ENCODE data around the gene TLE3. TPM values are rescaled to one million over a fixed set of nuclear protein-coding genes. Genes with fewer than 3 reads are reported as not detected.

TLE3 gene
- total RNA-seq, 1 experiment from 2014 or later = 63.6 TPM

DNA sequence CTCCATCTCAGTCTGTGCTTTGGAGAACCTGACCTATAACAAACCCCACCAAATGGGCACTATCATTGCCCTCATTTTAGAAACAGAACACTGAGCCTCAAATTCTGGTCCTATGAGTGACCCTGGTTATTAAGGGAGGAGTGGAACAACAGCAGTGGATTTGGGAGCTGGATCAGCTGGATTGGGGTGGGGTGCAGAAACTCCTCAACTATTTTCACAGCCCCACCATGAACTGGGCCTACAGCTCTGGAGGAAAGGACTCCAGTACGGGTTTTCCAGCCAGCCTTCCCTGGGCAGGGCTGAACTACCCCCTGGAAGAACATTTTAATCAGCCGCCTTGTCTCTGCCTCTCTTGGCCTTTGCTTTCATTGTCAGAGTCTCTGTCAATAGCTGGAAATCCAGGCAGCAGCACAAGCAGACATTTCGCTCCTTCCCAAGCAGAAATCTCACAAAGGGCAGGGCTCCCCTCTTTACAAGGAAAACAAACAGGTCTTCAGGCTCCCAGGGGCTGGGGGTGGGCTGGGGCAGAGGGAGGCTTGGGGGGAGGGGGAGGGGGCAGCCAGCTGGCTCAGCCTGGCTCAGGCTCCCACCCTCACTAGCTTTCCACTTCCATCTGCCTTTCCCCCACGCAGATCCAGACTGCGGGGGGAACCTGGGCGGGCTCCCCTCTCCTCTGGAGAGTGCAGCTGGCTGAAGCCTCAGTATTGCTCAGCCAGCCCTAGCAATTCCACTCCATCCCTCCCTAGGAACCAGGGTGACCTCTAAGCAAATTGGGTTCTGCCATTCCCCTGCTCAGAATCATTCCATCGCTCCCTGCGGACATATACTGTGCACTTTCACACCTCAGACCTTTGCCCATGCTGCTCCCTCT lies 13.7 kb upstream of the TLE3 start:
- H4K20me1 ChIP-seq (ENCODE audit: insufficient read depth, low read depth, low read length) = no peaks in the 10 kb centered on the region
- H3K79me2 ChIP-seq (ENCODE audit: low read length) = no peaks in the 10 kb centered on the region
- H3K27ac ChIP-seq (ENCODE audit: low read length) = no peak overlapping the region
- peaks cover 9% of the 10 kb centered on the region for H3K4me1 ChIP-seq (ENCODE audit: low read length)
- H3K4me3 ChIP-seq (ENCODE audit: low read length) = no peak overlapping the region
- H3K9me3 ChIP-seq (ENCODE audit: low read length) = no peaks in the 10 kb centered on the region
- no peaks in the 10 kb centered on the region for H3K27me3 ChIP-seq (ENCODE audit: low read length)
- no peak overlapping the region for H2AFZ ChIP-seq (ENCODE audit: low read length)
- H3K36me3 ChIP-seq (ENCODE audit: insufficient read depth, low read length) = no peaks in the 10 kb centered on the region
- no peaks in the 10 kb centered on the region for H3K9me2 ChIP-seq (replicated peaks; ENCODE audit: insufficient read depth, low read length)
- peak; percentile 50 for DNase-seq
- H3K9ac ChIP-seq (ENCODE audit: low read length) = no peak overlapping the region
- H3K4me2 ChIP-seq (ENCODE audit: low read depth, low read length, poor library complexity, severe bottlenecking) = no peak overlapping the region

DNA sequence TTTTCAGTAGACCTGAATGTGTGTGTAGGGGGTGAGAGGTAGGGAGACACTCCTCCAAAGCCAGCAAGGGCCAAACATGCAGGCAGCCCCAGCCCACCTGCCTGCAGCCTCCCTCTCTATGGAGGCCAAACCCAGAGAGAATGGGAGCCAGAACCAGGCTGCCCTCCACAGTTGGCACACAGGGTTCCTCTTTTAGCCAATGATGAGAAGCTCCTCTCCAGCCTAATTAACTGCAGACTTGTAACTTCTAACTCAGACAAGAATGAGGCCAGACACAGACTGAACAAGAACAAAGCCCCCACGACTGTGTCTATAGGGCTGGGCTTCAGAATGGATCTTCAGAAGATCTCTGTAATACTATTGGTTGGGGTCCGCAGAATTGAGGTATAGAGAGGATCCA lies 12.3 kb upstream of the TLE3 start:
- Histone ChIP-seq H3K27me3 (ENCODE audit: low read length) (no peaks in the 10 kb centered on the region), H2AFZ (ENCODE audit: low read length) (no peak overlapping the region), H3K4me1 (ENCODE audit: low read length) (peaks cover 9% of the 10 kb centered on the region), H3K4me3 (ENCODE audit: low read length) (no peak overlapping the region), H3K9ac (ENCODE audit: low read length) (no peak overlapping the region), H3K79me2 (ENCODE audit: low read length) (no peaks in the 10 kb centered on the region), H3K27ac (ENCODE audit: low read length) (no peak overlapping the region), H4K20me1 (ENCODE audit: insufficient read depth, low read depth, low read length) (no peaks in the 10 kb centered on the region), H3K9me2 (replicated peaks; ENCODE audit: insufficient read depth, low read length) (no peaks in the 10 kb centered on the region), H3K36me3 (ENCODE audit: insufficient read depth, low read length) (no peaks in the 10 kb centered on the region), H3K4me2 (ENCODE audit: low read depth, low read length, poor library complexity, severe bottlenecking) (no peak overlapping the region), H3K9me3 (ENCODE audit: low read length) (no peaks in the 10 kb centered on the region)
- no peak for DNase-seq

DNA sequence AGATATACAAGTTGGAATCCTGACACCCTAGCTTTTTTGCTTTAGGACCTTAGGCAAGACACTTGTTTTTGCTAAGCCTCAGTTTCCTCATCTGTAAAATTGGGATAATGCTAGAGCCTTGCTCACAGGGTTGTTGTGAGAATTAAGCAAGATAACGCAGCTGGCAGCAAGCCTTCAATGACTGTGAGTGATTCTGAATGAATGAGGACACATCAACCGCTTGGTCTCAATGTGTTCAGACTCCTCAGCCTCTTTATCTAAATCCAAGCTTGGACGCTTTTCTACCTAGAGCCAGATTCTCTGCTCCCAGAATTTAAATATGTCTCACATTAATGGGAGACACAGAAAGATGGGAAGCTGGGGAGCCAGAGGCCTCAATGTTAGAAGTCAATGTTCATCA lies 11.8 kb upstream of the TLE3 start:
- Histone ChIP-seq H3K79me2 (ENCODE audit: low read length) (no peaks in the 10 kb centered on the region), H3K4me2 (ENCODE audit: low read depth, low read length, poor library complexity, severe bottlenecking) (no peak overlapping the region), H3K9ac (ENCODE audit: low read length) (no peak overlapping the region), H4K20me1 (ENCODE audit: insufficient read depth, low read depth, low read length) (no peaks in the 10 kb centered on the region), H2AFZ (ENCODE audit: low read length) (no peak overlapping the region), H3K27me3 (ENCODE audit: low read length) (no peaks in the 10 kb centered on the region), H3K36me3 (ENCODE audit: insufficient read depth, low read length) (no peaks in the 10 kb centered on the region), H3K9me2 (replicated peaks; ENCODE audit: insufficient read depth, low read length) (no peaks in the 10 kb centered on the region), H3K4me3 (ENCODE audit: low read length) (no peak overlapping the region), H3K4me1 (ENCODE audit: low read length) (peaks cover 9% of the 10 kb centered on the region), H3K9me3 (ENCODE audit: low read length) (no peaks in the 10 kb centered on the region), H3K27ac (ENCODE audit: low read length) (no peak overlapping the region)
- no peak for DNase-seq

DNA sequence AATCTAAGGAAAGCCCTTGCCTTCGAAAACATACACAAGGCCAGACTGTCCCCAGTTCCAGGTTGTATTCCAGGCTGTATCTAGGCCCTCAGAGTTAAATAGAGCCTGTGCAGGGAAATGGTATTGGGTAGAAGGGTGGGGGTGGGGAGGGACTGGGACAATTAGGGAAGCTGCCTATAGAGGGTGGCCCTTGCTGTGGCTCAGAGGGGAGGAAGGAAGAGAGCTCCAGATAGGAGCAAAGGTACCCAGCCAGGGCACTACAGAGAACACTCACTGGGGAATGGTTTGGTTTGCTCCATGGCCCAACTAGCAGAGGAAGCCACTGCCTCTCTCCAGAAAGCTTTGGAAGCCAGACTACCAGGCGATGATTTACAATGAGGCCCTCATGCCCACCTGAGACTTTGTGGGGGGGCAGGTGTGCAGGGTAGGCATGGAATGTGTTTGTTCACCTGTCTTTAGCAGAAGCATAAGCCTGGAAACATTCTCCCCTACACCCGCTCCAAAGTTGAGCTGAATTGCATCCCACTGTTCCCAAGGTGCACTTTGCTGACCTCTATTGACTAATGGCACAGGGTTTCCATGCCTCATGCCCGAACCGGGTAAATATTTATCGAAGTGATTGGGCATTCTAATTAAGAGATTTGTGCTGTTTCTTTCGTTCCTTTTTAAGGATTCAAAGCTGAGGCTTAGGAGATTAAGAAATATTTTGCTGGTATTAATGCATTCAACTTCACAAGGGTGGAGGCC lies 6.3 kb upstream of the TLE3 start:
- no peaks in the 10 kb centered on the region for H3K27me3 ChIP-seq (ENCODE audit: low read length)
- H3K27ac ChIP-seq (ENCODE audit: low read length) = no peak overlapping the region
- DNase-seq = no peak
- H3K9me2 ChIP-seq (replicated peaks; ENCODE audit: insufficient read depth, low read length) = no peaks in the 10 kb centered on the region
- H3K4me3 ChIP-seq (ENCODE audit: low read length) = no peak overlapping the region
- peaks cover 8% of the 10 kb centered on the region; the same call in 1 of the 2 replicates for H4K20me1 ChIP-seq (ENCODE audit: insufficient read depth, low read depth, low read length)
- no peak overlapping the region for H2AFZ ChIP-seq (ENCODE audit: low read length)
- H3K36me3 ChIP-seq (ENCODE audit: insufficient read depth, low read length) = no peaks in the 10 kb centered on the region
- no peaks in the 10 kb centered on the region for H3K9me3 ChIP-seq (ENCODE audit: low read length)
- H3K9ac ChIP-seq (ENCODE audit: low read length) = no peak overlapping the region
- peak overlapping the region; percentile 41 for H3K4me2 ChIP-seq (ENCODE audit: low read depth, low read length, poor library complexity, severe bottlenecking)
- no peaks in the 10 kb centered on the region for H3K79me2 ChIP-seq (ENCODE audit: low read length)
- peaks cover 54% of the 10 kb centered on the region for H3K4me1 ChIP-seq (ENCODE audit: low read length)

DNA sequence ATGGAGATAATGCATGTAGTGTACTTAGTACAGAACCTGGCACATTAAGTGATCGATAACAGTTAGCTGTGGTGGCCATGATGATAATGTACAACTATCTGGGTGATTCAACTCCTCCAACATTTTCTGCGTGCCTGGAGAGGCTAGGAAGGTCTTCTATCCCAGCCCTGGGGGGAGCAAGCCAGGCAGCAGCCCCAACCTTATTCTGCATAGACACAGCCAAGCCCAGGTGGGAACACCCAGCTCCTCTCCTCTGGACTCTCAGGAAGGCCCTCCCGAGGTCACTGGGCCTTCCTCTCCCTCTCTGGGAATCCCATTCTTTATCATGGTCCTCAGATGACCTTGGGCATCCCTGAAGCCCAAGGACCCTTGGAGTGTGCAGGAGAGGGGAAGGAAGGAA lies 5.1 kb upstream of the TLE3 start:
- H3K9me2 ChIP-seq (replicated peaks; ENCODE audit: insufficient read depth, low read length) = no peaks in the 10 kb centered on the region
- peaks cover 57% of the 10 kb centered on the region for H3K4me1 ChIP-seq (ENCODE audit: low read length)
- DNase-seq = no peak
- H3K27me3 ChIP-seq (ENCODE audit: low read length) = no peaks in the 10 kb centered on the region
- H3K4me3 ChIP-seq (ENCODE audit: low read length) = no peak overlapping the region
- no peak overlapping the region for H2AFZ ChIP-seq (ENCODE audit: low read length)
- H4K20me1 ChIP-seq (ENCODE audit: insufficient read depth, low read depth, low read length) = peaks cover 8% of the 10 kb centered on the region; the same call in 1 of the 2 replicates
- H3K36me3 ChIP-seq (ENCODE audit: insufficient read depth, low read length) = no peaks in the 10 kb centered on the region
- H3K4me2 ChIP-seq (ENCODE audit: low read depth, low read length, poor library complexity, severe bottlenecking) = peak overlapping the region; percentile 41
- H3K9ac ChIP-seq (ENCODE audit: low read length) = 0 out of 2 replicates have a peak overlapping the region, but pooled peaks have one; percentile 7
- H3K27ac ChIP-seq (ENCODE audit: low read length) = no peak overlapping the region
- H3K9me3 ChIP-seq (ENCODE audit: low read length) = no peaks in the 10 kb centered on the region
- no peaks in the 10 kb centered on the region for H3K79me2 ChIP-seq (ENCODE audit: low read length)

DNA sequence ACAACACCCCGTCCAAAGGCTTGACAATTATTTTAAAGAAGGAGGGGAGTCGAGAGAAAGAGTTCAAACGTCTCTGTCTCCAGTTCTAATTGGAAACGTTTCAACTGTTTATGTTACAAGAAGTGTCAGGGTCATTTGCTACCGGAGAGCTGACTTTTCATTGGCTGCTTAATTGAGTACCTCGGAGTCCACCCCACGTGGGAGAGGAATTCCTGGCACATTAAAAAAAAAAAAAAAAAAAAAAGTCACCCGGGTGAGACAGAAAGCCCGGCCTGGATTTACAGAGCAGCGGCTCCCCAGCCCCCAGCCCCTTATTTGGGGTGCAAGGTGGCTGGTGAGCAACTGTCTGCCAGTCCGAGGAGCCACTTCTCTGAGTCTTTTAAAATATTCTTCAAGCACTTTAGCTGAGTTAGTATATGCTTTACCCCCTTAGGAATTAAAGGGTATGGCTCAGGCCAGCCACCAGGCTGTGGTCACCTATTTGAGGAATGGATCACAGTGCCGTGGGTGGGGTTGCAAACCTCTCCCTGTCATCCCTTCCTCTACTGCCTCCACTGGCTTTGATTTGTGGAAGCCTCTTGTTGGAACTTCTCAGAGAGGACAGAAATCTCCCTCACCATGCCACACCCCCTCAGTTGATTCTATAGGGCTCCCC lies 3.9 kb upstream of the TLE3 start:
- H3K79me2 ChIP-seq (ENCODE audit: low read length) = 0 out of 2 replicates have a peak, but pooled peaks cover under 1% of the 10 kb centered on the region
- no peak overlapping the region for H3K9ac ChIP-seq (ENCODE audit: low read length)
- H3K4me3 ChIP-seq (ENCODE audit: low read length) = no peak overlapping the region
- no peaks in the 10 kb centered on the region for H3K27me3 ChIP-seq (ENCODE audit: low read length)
- peaks cover 8% of the 10 kb centered on the region; the same call in 1 of the 2 replicates for H4K20me1 ChIP-seq (ENCODE audit: insufficient read depth, low read depth, low read length)
- H3K36me3 ChIP-seq (ENCODE audit: insufficient read depth, low read length) = no peaks in the 10 kb centered on the region
- peak; percentile 68 for DNase-seq
- no peak overlapping the region for H2AFZ ChIP-seq (ENCODE audit: low read length)
- peaks cover 62% of the 10 kb centered on the region for H3K4me1 ChIP-seq (ENCODE audit: low read length)
- no peaks in the 10 kb centered on the region for H3K9me3 ChIP-seq (ENCODE audit: low read length)
- no peak overlapping the region for H3K27ac ChIP-seq (ENCODE audit: low read length)
- no peaks in the 10 kb centered on the region for H3K9me2 ChIP-seq (replicated peaks; ENCODE audit: insufficient read depth, low read length)
- H3K4me2 ChIP-seq (ENCODE audit: low read depth, low read length, poor library complexity, severe bottlenecking) = peak overlapping the region; percentile 75

DNA sequence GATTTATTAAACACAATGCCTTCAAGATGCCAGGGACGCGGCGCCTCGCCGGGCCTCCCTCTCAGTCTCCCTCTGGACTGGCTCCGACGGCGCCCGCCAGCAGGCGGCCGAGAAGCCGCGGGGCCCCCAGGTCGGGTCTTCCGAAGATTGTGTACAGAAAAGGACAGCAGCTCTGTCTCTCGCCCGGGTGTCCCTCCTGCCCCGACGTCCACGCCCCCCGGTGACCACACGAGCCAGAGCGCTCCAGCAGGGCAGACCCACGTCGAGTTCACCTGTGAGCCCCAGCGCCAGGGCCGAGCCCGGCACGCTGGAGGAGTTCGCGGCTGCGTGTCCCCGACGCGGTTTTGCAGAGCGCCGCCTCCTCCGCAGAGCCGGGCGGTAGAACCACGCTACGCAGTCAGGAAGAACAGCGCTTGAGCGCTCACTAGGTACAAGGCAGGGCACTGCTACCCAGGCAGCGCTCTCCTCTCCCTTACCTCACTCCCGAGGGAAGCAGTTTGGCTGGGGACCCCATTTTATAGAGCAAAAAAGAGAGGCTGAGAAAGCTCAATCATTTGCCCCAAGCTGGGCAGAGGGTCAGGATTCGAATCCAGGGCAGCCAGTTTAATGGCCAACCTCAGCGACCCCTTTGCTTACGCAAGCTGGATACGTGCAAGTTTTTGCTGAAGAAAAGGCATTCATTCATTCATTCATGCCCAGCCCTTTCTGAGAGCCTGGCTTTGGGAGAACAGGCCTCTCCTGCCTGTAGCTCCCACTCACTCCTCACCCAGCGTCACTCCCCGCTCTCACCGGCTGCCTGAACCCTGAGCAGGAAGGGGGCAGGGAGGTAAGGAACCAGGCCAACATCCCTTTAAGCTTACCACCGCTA lies 3.0 kb upstream of the TLE3 start:
- Histone ChIP-seq H3K79me2 (ENCODE audit: low read length) (0 out of 2 replicates have a peak, but pooled peaks cover 3% of the 10 kb centered on the region), H3K4me1 (ENCODE audit: low read length) (peaks cover 71% of the 10 kb centered on the region), H3K4me3 (ENCODE audit: low read length) (peak overlapping the region; percentile 52), H3K9me3 (ENCODE audit: low read length) (no peaks in the 10 kb centered on the region), H3K27me3 (ENCODE audit: low read length) (no peaks in the 10 kb centered on the region), H3K4me2 (ENCODE audit: low read depth, low read length, poor library complexity, severe bottlenecking) (peak overlapping the region; percentile 75), H2AFZ (ENCODE audit: low read length) (no peak overlapping the region), H3K27ac (ENCODE audit: low read length) (no peak overlapping the region), H3K36me3 (ENCODE audit: insufficient read depth, low read length) (0 out of 2 replicates have a peak, but pooled peaks cover under 1% of the 10 kb centered on the region), H3K9me2 (replicated peaks; ENCODE audit: insufficient read depth, low read length) (no peaks in the 10 kb centered on the region), H4K20me1 (ENCODE audit: insufficient read depth, low read depth, low read length) (peaks cover 16% of the 10 kb centered on the region), H3K9ac (ENCODE audit: low read length) (peak overlapping the region; percentile 47)
- peak; percentile 78 for DNase-seq

All from Karpas-422 (cell line).